AG10803 (cell line): ENCODE data around the gene OGFRL1.
A peak's percentile ranks its signal among the peaks of the same experiment; 100 is the strongest.

ENCODE experiments used
- DNase-seq: peaks from one replicate; pipeline ENCODE4 v3.0.0; 2010; ENCODE audit warnings: low read depth
- H3K4me3 ChIP-seq: 2 replicates; pipeline ENCODE4 v1.5.1; 2011; ENCODE audit warnings: mild to moderate bottlenecking, low read length, control low read depth
- CTCF ChIP-seq: conservative IDR thresholded peaks from 2 replicates; pipeline ENCODE4 v1.5.1; 2011; ENCODE audit warnings: mild to moderate bottlenecking, low read length, control low read depth, inconsistent platforms

Gene OGFRL1

DNA sequence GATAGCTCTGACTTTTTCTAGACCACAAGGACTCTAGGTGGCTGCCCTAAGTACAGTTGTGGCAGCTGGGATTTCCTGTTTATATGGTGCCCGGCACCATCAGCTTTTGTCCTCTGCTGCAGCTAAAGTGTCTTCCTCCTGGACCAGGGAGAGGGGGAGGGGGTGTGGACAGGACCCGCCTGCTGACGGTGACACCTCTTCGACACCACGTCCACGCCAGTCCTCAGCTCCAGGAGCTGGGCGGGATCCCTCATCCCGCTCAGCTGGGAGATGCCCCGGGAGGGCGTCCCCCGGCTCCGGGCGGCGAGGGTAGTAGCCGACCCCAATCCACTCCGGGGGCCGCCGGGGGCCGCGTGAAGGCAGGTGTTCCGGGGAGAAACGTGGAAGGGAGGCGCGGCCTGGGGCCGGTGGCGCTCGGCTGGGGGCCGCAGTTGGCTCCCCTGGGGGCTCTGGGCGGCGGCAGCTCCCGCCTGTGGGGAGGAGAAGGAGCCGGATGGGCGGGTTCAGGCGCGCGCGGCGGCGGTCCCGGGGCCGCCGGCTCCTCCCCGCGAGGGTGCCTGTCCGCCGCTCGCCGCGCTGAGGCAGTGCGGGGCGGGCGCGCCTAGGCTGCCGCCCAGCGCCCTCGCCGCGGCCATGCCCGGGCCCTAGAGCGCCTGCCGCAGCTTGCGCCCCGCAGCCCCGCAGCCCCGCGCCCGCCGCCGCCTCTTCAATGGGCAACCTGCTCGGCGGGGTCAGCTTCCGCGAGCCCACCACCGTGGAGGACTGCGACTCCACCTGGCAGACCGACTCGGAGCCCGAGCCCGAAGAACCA is at the start of gene OGFRL1:
Gene OGFRL1, plus strand, starts transcription at position 584 of the 811 bp plus-strand sequence. Its CDS starts 126 bp downstream, at position 710.
- peak within 1 kb of the TSS; percentile 67 for H3K4me3 ChIP-seq
- DNase-seq, result peak; percentile 70
- no peak for TF ChIP-seq CTCF

DNA sequence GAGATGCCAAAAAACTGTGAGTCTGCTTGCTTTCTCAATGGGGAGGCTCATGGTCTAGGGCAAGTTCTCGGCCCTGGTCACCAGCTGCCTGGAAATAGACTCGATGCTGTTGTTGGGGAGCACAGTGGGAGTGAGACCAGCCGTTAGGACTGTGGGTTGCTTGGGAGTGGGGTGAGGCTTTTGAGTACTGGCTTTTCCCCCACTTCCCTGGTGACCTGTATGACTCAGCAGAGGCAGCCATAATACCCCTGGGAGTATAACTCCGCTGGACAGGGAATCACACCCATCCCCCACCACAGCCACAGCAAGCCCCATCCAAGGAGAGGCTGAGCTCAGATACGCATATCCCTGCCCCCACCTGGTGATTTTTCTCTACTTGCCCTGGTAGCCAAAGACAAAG is 48.9 kb upstream of the OGFRL1 start:
- no peak for TF ChIP-seq CTCF
- no peak overlapping the region for H3K4me3 ChIP-seq
- DNase-seq, result no peak

- TF ChIP-seq CTCF, result no peak
- no peak overlapping the region for H3K4me3 ChIP-seq
- no peak for DNase-seq
Observed at GRCh38 chr6:71245265-71246049, 43.2 kb upstream of the OGFRL1 start.

GRCh38 chr6:71246596-71246995 is 42.0 kb upstream of the OGFRL1 start:
- no peak for DNase-seq
- no peak for TF ChIP-seq CTCF
- no peak overlapping the region for H3K4me3 ChIP-seq

DNA sequence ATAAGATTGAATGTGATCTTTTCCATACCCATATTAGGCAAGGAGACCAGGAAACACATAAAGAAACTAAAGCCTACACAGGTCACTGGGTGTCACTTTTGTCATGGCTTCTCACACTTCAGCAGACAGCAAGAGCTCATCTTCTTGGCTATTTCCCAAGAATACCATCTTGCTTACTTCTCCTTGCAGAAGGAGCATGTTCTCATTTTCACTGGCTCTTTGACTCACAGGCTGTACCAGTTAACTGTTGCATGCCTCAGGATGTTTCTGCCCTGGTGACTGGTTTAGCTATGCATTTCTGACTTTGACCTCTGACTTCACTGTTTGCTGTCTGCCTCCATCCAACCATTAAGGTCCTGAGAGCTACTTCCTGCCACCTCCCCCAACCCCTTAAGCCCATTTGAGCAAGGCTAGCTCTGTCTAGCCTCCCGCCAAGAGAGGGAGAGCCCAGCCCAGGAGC is 40.3 kb upstream of the OGFRL1 start:
- DNase-seq, result peak; percentile 73
- TF ChIP-seq CTCF, result no peak

GRCh38 chr6:71248878-71249544 is 39.6 kb upstream of the OGFRL1 start:
- H3K4me3 ChIP-seq, result no peak overlapping the region
- no peak for DNase-seq
- no peak for TF ChIP-seq CTCF

More for the DNA sequence above, 40.3 kb upstream of the OGFRL1 start:
- no peak overlapping the region for H3K4me3 ChIP-seq
